GM12878 (cell line): ENCODE data around the gene CACNA2D3. TPM values are rescaled to one million over a fixed set of nuclear protein-coding genes. Genes with fewer than 3 reads are reported as not detected.

ENCODE experiments used
- ATAC-seq: fragments of 200-7000 bp; cut with Tn5 transposase; 3 replicates; pipeline ENCODE4 v1.9.1; 2020; ENCODE audit warnings: mild to moderate bottlenecking, moderate library complexity
- BruUV-seq: library from RNA; stranded (reverse); fragments of 400-500 nt; replicated peaks from 2 replicates; lab custom pipeline; 2021; lab: Mats Ljungman, UMichigan
- CTCF ChIA-PET: fragments of 300-600 bp; sonication (Branson Sonifier 250); formaldehyde crosslinking; extraction: SDS; loops from one replicate; lab custom pipeline; 2021; ENCODE audit warnings: inconsistent platforms; lab: Yijun Ruan, JAX
- POLR2A ChIA-PET: fragments of 350-600 bp; formaldehyde crosslinking; extraction: SDS; loops from one replicate; lab custom pipeline; 2021; ENCODE audit warnings: inconsistent platforms; lab: Charles Lee
- RAD21 ChIA-PET: fragments of 300-600 bp; sonication (Branson Sonifier 250); formaldehyde crosslinking; loops from one replicate; lab custom pipeline; 2023; ENCODE audit warnings: antibody characterized with exemption; ENCODE audit not compliant: unreplicated experiment; lab: Charles Lee
- SMC1A ChIA-PET: fragments of 300-600 bp; sonication (Branson Sonifier 250); formaldehyde crosslinking; loops from one replicate; lab custom pipeline; 2023; ENCODE audit not compliant: unreplicated experiment, uncharacterized antibody; lab: Charles Lee
- DNase-seq: peaks from one replicate; pipeline ENCODE4 v3.0.0-alpha.2; 2011; ENCODE audit warnings: low read depth, low spot score
- FAIRE-seq: peaks from 3 replicates; lab custom pipeline; 2011; peaks lifted over from hg19 to GRCh38; lab: Jason Lieb, UNC
- H2AFZ ChIP-seq: 2 replicates; pipeline ENCODE4 v1.6.0; 2011; ENCODE audit warnings: low read depth, low read length, control low read depth; ENCODE audit not compliant: control insufficient read depth
- H3K27ac ChIP-seq: 2 replicates; pipeline ENCODE4 v1.5.1; 2011; ENCODE audit warnings: control low read depth; ENCODE audit not compliant: control insufficient read depth, insufficient read depth
- H3K27me3 ChIP-seq, 2 experiments: replicated peaks in 1 of 2; 2 replicates each; pipeline versions ENCODE4 v1.6.0 to v1.6.1; 2011; ENCODE audit warnings: low read length in 1 of 2; ENCODE audit not compliant: control insufficient read depth in 2 of 2, insufficient read depth in 2 of 2
- H3K36me3 ChIP-seq, 2 experiments: 2 replicates each; pipeline ENCODE4 v1.5.1; 2011; ENCODE audit warnings: low read length in 1 of 2; ENCODE audit not compliant: control insufficient read depth in 2 of 2, insufficient read depth in 2 of 2
- H3K4me1 ChIP-seq: 2 replicates; pipeline ENCODE4 v1.6.1; 2011; ENCODE audit warnings: mild to moderate bottlenecking, low read length, moderate library complexity, mixed read lengths; ENCODE audit not compliant: control insufficient read depth, insufficient read depth
- H3K4me2 ChIP-seq: 2 replicates; pipeline ENCODE4 v1.6.0; 2011; ENCODE audit warnings: control low read depth; ENCODE audit not compliant: control insufficient read depth, insufficient read depth
- H3K4me3 ChIP-seq: fragments of 200-600 bp; sonication (generic); 2 replicates; pipeline ENCODE4 v1.5.1; 2016
- H3K79me2 ChIP-seq: 2 replicates; pipeline ENCODE4 v1.6.0; 2011; ENCODE audit warnings: low read length; ENCODE audit not compliant: control insufficient read depth, insufficient read depth
- H3K9ac ChIP-seq: 2 replicates; pipeline ENCODE4 v1.8.0; 2011; ENCODE audit warnings: low read length, control low read depth, mixed read lengths; ENCODE audit not compliant: control insufficient read depth, insufficient read depth
- H3K9me3 ChIP-seq: replicated peaks from 3 replicates; pipeline ENCODE4 v1.5.1; 2011; ENCODE audit warnings: mild to moderate bottlenecking, low read length; ENCODE audit not compliant: control insufficient read depth, insufficient read depth
- H4K20me1 ChIP-seq: 2 replicates; pipeline ENCODE4 v1.6.0; 2011; ENCODE audit not compliant: control insufficient read depth, insufficient read depth
- ASH2L ChIP-seq: fragments of 300-600, 200-600 bp; sonication (generic); IDR thresholded peaks from 2 replicates; pipeline ENCODE4 v1.6.1; 2017; ENCODE audit warnings: low read depth, mild to moderate bottlenecking, borderline replicate concordance
- CREB1 ChIP-seq: IDR thresholded peaks from 2 replicates; pipeline ENCODE4 v1.6.1; 2012; ENCODE audit warnings: low read depth, mild to moderate bottlenecking, inconsistent platforms
- FOS ChIP-seq: IDR thresholded peaks from 3 replicates; pipeline ENCODE4 v1.6.1; 2011; ENCODE audit warnings: borderline replicate concordance; ENCODE audit not compliant: insufficient read length; ENCODE audit errors: extremely low read depth
- FOXK2 ChIP-seq: fragments of 450-650 bp; IDR thresholded peaks from 2 replicates; pipeline ENCODE4 v1.6.1; 2017; ENCODE audit warnings: mild to moderate bottlenecking, moderate library complexity
- NFYA ChIP-seq: IDR thresholded peaks from 2 replicates; pipeline ENCODE4 v1.6.1; 2011; ENCODE audit warnings: low read depth, mild to moderate bottlenecking, low read length, improper control_type of control experiment, borderline replicate concordance
- NR2C1 ChIP-seq: fragments of 450-650 bp; IDR thresholded peaks from 2 replicates; pipeline ENCODE4 v1.6.1; 2017; ENCODE audit warnings: antibody characterized with exemption, mild to moderate bottlenecking, moderate library complexity
- SIN3A ChIP-seq: IDR thresholded peaks from 2 replicates; pipeline ENCODE4 v1.6.1; 2012; ENCODE audit warnings: low read depth, low read length, improper control_type of control experiment
- SRF ChIP-seq, 2 experiments: IDR thresholded peaks; 2 replicates each; pipeline ENCODE4 v1.6.1; 2011; ENCODE audit warnings: low read depth in 2 of 2, low read length in 2 of 2, mild to moderate bottlenecking in 1 of 2, moderate library complexity in 1 of 2
- TCF7 ChIP-seq: IDR thresholded peaks from 2 replicates; pipeline ENCODE4 v1.6.1; 2014; ENCODE audit warnings: antibody characterized with exemption, borderline replicate concordance
- ZNF622 ChIP-seq: fragments of 450-650 bp; IDR thresholded peaks from 2 replicates; pipeline ENCODE4 v1.6.1; 2017; ENCODE audit warnings: mild to moderate bottlenecking, inconsistent platforms
- WGBS: methylation state at CpG from one replicate; pipeline ENCODE4 v1.1.6; 2016; ENCODE audit warnings: low lambda C conversion rate; ENCODE audit not compliant: insufficient replicate concordance, insufficient coverage; ENCODE audit errors: missing lambda C conversion rate; 5-methylcytosine and 5-hydroxymethylcytosine counted together
- in situ Hi-C: fragments of 300-500 bp; cut with MboI; formaldehyde crosslinking; loops from 9 replicates; pipeline ENCODE4 v1.14.3; 2018; ENCODE audit warnings: mixed read lengths
- intact Hi-C: fragments of 100-400 bp; cut with micrococcal nuclease; formaldehyde crosslinking; loops from one replicate; pipeline ENCODE4 v1.14.2; 2022; ENCODE audit not compliant: unreplicated experiment
- polyA plus RNA-seq, 11 experiments: library from polyadenylated mRNA; depleted of rRNA in 4 of 11; unstranded in 6 of 11; stranded (reverse) in 5 of 11; fragments of >200 nt; fragmentation: Nextera tagmentation in 4 of 11; fragmentation: Illumina TruSeq in 1 of 11; extraction: Ambion mirVana in 4 of 11; extraction: Trizol in 1 of 11; gene quantifications; 1 replicate in 1 of 11; 2 replicates in 10 of 11; pipeline versions ENCODE4 v1.2.1 to v1.2.3, GENCODE V29; 2011 to 2016; ENCODE audit warnings: inconsistent platforms in 2 of 11, missing spikeins in 2 of 11, low read depth in 1 of 11
- total RNA-seq, 4 experiments: library from RNA; depleted of rRNA in 3 of 4; stranded (reverse); fragments of >200 nt in 3 of 4; fragmentation: Illumina TruSeq in 1 of 4; extraction: Trizol in 1 of 4; gene quantifications; 2 replicates each; pipeline versions ENCODE4 v1.2.1 to v1.2.3, GENCODE V29; 2013 to 2021
- TF ChIP-seq, protein P1 (sequence below): fragments of 450-650 bp; IDR thresholded peaks from 2 replicates; pipeline ENCODE4 v1.6.1; 2017; ENCODE audit warnings: low read depth, mild to moderate bottlenecking, moderate library complexity
- TF ChIP-seq, protein P2 (sequence below): IDR thresholded peaks from 2 replicates; pipeline ENCODE4 v1.6.1; 2012; ENCODE audit warnings: low read depth, low read length, improper control_type of control experiment
- TF ChIP-seq, protein P3 (sequence below): fragments of 450-650 bp; IDR thresholded peaks from 2 replicates; pipeline ENCODE4 v1.6.1; 2017; ENCODE audit warnings: mild to moderate bottlenecking, moderate library complexity
- TF ChIP-seq, protein P4 (sequence below): fragments of 450-650 bp; formaldehyde crosslinking; IDR thresholded peaks from 2 replicates; pipeline ENCODE4 v1.5.0; 2022; ENCODE audit warnings: mild to moderate bottlenecking, missing genetic modification characterization

CACNA2D3 gene
- total and polyA plus RNA-seq, 10 of the 15 experiments (the other 5 are each of a cell fraction or from before 2014, with no cell fraction given): not detected

DNA sequence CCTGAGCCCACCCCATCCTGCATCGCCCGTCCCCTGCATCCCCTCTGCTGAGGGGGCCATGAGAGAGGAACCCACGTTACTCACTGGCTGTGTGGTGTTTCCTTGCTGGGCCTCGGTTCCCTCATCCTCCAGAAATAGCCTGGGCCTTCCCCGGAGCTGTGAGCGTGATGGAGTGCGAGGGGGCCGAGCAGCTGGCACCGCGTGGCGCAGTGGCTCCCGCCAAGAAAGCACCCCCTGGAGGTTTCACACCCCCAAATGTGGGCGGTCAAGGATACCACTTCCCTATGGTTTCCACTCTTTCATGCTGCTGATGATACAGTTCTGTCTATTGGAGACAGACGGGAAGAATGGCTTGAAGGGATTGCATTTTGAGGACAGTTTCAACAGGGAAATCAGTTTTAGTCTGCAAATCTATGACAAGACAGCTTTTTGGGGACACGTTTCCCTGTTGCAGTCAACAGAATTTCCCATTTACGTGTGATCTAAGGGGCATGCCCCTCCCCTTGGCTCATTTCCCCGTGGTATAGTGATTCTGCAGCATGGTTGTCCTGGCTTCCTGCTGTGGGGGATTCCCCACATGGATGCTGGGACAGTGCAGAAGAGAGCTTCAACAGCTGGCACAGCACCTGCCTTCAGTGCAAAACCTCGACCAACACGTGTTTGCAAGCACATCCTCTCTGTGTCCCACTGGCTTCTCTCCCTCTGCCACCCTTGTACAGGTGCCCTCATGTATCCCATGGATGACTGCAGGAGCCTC is 428.0 kb downstream of the CACNA2D3 start:
- no peaks in the 10 kb centered on the region for H3K9me3 ChIP-seq
- no peak for DNase-seq
- FAIRE-seq: no peak
- H3K36me3 ChIP-seq: no peaks in the 10 kb centered on the region
- in situ Hi-C loops (no loop called here), intact Hi-C loops (no loop called here)
- WGBS: 40% methylated on average over 16 of the region's 19 CpGs
- H2AFZ ChIP-seq: no peak overlapping the region
- H3K4me3 ChIP-seq: no peak overlapping the region
- ATAC-seq: no peak
- POLR2A ChIA-PET: no interaction called here
- SMC1A ChIA-PET: no interaction called here
- no peak overlapping the region for H3K9ac ChIP-seq
- H3K4me2 ChIP-seq: no peak overlapping the region
- no peak overlapping the region for H3K27ac ChIP-seq
- no peaks in the 10 kb centered on the region; a peak in 1 of 4 replicates for H3K27me3 ChIP-seq
- H3K4me1 ChIP-seq: no peaks in the 10 kb centered on the region
- CTCF ChIA-PET: no interaction called here
- no TSS peak for BruUV-seq
- RAD21 ChIA-PET: no interaction called here
- no peaks in the 10 kb centered on the region for H3K79me2 ChIP-seq
- no peaks in the 10 kb centered on the region for H4K20me1 ChIP-seq
- no peak for TF ChIP-seq NFYA
- no peak for TF ChIP-seq SIN3A
- TF ChIP-seq CREB1: no peak
- TF ChIP-seq, protein P1, sequence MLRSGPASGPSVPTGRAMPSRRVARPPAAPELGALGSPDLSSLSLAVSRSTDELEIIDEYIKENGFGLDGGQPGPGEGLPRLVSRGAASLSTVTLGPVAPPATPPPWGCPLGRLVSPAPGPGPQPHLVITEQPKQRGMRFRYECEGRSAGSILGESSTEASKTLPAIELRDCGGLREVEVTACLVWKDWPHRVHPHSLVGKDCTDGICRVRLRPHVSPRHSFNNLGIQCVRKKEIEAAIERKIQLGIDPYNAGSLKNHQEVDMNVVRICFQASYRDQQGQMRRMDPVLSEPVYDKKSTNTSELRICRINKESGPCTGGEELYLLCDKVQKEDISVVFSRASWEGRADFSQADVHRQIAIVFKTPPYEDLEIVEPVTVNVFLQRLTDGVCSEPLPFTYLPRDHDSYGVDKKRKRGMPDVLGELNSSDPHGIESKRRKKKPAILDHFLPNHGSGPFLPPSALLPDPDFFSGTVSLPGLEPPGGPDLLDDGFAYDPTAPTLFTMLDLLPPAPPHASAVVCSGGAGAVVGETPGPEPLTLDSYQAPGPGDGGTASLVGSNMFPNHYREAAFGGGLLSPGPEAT: no peak
- no peak for TF ChIP-seq FOXK2
- TF ChIP-seq TCF7: no peak
- TF ChIP-seq ZNF622: no peak
- TF ChIP-seq, protein P2, sequence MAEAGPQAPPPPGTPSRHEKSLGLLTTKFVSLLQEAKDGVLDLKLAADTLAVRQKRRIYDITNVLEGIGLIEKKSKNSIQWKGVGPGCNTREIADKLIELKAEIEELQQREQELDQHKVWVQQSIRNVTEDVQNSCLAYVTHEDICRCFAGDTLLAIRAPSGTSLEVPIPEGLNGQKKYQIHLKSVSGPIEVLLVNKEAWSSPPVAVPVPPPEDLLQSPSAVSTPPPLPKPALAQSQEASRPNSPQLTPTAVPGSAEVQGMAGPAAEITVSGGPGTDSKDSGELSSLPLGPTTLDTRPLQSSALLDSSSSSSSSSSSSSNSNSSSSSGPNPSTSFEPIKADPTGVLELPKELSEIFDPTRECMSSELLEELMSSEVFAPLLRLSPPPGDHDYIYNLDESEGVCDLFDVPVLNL: no peak
- TF ChIP-seq NR2C1: no peak
- no peak for TF ChIP-seq FOS
- TF ChIP-seq, protein P3, sequence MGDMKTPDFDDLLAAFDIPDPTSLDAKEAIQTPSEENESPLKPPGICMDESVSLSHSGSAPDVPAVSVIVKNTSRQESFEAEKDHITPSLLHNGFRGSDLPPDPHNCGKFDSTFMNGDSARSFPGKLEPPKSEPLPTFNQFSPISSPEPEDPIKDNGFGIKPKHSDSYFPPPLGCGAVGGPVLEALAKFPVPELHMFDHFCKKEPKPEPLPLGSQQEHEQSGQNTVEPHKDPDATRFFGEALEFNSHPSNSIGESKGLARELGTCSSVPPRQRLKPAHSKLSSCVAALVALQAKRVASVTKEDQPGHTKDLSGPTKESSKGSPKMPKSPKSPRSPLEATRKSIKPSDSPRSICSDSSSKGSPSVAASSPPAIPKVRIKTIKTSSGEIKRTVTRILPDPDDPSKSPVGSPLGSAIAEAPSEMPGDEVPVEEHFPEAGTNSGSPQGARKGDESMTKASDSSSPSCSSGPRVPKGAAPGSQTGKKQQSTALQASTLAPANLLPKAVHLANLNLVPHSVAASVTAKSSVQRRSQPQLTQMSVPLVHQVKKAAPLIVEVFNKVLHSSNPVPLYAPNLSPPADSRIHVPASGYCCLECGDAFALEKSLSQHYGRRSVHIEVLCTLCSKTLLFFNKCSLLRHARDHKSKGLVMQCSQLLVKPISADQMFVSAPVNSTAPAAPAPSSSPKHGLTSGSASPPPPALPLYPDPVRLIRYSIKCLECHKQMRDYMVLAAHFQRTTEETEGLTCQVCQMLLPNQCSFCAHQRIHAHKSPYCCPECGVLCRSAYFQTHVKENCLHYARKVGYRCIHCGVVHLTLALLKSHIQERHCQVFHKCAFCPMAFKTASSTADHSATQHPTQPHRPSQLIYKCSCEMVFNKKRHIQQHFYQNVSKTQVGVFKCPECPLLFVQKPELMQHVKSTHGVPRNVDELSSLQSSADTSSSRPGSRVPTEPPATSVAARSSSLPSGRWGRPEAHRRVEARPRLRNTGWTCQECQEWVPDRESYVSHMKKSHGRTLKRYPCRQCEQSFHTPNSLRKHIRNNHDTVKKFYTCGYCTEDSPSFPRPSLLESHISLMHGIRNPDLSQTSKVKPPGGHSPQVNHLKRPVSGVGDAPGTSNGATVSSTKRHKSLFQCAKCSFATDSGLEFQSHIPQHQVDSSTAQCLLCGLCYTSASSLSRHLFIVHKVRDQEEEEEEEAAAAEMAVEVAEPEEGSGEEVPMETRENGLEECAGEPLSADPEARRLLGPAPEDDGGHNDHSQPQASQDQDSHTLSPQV: no peak
- TF ChIP-seq ASH2L: no peak
- TF ChIP-seq, protein P4, sequence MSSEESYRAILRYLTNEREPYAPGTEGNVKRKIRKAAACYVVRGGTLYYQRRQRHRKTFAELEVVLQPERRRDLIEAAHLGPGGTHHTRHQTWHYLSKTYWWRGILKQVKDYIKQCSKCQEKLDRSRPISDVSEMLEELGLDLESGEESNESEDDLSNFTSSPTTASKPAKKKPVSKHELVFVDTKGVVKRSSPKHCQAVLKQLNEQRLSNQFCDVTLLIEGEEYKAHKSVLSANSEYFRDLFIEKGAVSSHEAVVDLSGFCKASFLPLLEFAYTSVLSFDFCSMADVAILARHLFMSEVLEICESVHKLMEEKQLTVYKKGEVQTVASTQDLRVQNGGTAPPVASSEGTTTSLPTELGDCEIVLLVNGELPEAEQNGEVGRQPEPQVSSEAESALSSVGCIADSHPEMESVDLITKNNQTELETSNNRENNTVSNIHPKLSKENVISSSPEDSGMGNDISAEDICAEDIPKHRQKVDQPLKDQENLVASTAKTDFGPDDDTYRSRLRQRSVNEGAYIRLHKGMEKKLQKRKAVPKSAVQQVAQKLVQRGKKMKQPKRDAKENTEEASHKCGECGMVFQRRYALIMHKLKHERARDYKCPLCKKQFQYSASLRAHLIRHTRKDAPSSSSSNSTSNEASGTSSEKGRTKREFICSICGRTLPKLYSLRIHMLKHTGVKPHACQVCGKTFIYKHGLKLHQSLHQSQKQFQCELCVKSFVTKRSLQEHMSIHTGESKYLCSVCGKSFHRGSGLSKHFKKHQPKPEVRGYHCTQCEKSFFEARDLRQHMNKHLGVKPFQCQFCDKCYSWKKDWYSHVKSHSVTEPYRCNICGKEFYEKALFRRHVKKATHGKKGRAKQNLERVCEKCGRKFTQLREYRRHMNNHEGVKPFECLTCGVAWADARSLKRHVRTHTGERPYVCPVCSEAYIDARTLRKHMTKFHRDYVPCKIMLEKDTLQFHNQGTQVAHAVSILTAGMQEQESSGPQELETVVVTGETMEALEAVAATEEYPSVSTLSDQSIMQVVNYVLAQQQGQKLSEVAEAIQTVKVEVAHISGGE: no peak
- TF ChIP-seq SRF (IDR thresholded peaks at IDR 0.05; ENCODE audit: low read depth in 2 of 2, low read length in 2 of 2): no peak
